Measurements from ENCODE around the gene FGF4.

Gene FGF4

GRCh38 chr11:69804769-69805508, 29.8 kb upstream of the FGF4 start:
- DNase-seq: no peak

DNA sequence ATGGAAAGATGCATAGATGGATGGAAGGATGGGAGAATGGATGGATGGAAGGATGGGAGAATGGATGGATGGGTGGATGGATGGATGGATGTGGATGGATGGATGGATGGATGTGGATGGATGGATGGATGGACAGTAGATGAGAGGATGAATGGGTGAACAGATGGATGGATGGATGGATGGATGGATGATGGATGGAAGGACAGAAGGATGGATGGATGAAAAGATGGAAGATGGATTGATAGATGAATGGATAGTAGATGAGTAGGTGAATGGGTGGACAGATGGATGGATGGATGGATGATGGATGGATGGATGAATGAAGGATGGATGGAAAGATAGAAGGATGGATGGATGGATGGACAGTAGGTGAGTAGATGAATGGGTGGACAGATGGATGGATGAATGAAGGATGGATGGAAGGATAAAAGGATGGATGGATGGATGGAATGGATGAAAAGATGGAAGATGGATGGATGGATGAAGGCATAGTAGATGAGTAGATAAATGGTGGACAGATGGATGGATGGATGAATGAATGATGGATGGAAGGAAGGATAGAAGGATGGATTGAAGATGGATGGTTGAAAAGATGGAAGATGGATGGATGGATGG, 28.6 kb upstream of the FGF4 start:
- no peak for DNase-seq

DNA sequence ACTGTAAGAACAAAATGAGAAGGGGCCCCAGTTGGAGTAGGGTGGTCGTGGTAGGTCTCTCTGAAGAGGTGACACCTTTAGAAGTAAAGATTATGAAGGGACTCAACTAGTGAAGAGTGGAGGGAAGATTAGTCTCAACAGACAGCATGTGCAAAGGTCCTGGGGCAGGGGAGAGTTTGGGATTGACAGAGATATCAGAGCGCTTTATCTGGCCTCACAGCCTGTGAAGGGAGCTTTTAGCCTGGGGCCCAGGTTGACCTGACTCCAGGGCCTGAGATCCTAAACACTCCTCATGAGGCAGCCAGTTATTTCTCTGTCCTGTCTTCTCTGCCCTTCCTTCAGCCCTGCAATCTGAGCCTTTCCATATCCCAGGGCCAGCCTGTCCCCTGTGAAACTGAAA, 27.9 kb upstream of the FGF4 start:
- no peak for DNase-seq

- no peak for DNase-seq
Measured at GRCh38 chr11:69802590-69802989, 27.4 kb upstream of the FGF4 start.

- DNase-seq: peak in 1 of 2 experiments; percentile 24
Measured at GRCh38 chr11:69801513-69802335, 26.6 kb upstream of the FGF4 start.

DNA sequence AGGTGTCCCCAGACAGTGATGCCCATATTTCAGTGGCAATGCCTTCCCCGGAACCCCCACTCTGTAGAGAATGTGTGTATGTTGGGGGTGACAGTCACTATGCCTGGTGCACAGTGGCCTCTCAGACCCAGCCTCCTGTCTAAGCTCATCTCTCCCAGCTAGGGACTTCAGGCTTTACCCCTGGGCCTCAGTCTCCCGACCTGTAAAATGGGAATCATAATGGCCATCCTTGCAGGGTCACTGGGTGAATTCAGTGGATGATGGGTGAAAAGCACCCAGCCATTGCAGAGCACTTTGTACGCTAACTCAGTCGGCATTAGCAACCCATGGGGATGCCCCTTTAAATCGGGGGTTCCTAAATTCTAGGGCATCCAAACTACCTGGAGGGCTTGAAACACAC, 25.1 kb upstream of the FGF4 start:
- DNase-seq: no peak

GRCh38 chr11:69799582-69799981, 24.4 kb upstream of the FGF4 start:
- DNase-seq: no peak

DNA sequence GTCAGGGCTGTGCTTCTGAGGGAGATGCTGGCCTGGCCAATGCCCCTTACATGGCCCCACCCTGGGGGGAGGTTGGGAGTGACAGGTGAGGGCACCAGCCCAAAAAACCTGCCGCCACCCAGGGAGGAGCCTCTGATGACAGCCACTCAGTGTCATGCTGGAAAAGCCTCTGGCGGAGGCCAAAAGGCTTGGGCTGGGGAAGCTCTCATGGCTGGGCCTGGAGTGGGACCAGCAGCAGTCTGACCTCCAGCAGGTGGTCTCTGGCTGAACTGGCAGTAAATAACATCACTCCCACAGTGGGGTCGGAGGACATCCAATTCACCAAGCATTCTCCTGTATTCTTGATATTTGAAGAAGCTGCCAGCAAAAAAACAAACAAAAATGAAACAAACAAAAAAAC, 24.0 kb upstream of the FGF4 start:
- no peak for DNase-seq

DNA sequence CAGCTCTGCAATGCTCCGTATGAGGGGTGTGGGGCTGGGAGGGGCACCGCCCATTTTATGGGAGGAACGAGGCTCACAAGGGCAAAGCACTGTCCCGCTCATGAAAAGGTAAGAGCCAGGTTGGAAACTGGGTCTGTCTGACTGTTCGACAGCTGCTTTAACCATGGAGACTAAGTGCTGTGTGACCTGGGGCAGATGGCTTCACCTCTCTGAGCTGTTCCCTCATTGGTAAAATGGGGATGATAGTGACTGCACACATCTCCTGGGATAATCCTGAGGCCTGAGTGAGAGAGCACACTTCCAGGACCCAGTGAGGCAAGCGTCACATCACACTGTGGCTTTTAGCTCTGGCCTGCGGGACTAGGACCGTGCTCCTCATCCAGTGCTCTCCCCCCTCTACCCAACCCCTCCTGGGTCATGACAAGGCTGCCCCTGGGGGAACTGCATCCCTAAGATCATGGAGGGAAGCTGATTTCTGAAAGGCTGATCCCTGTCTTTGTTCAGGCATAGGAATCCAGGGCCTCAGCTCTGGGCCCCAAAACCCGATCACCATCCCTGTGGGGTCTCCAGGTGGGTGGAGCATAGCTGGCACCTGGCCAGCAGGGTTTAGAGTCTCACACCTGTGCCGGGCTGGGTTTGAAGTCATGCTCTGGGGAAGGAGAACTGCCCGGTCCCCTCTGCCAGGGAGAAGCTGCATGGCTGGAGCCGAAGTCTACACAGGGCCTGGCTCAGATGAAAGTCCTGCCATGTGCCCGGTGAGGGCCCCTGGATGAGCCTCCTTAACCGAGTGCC, 22.8 kb upstream of the FGF4 start:
- DNase-seq: no peak

DNA sequence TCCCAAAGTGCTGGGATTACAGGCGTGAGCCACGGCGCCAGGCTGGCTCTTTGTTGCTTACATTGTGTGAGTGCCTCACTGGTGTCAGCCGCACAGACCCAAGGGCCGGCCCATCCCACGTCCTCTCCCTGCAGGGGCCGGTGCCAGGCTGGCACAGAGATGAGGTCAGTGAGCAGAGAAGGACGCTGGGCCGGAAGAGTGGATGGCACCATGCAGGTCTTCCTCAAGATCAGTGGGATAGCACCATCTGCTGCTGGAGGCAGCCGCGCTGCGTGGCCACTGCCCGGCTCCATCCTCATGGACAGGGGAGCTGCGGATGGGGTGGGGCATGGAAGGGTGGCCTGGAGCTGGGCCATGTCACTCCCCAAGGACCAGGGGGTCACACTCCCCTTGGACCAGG, 22.0 kb upstream of the FGF4 start:
- DNase-seq: no peak

GRCh38 chr11:69796063-69796462, 20.9 kb upstream of the FGF4 start:
- DNase-seq: no peak

DNA sequence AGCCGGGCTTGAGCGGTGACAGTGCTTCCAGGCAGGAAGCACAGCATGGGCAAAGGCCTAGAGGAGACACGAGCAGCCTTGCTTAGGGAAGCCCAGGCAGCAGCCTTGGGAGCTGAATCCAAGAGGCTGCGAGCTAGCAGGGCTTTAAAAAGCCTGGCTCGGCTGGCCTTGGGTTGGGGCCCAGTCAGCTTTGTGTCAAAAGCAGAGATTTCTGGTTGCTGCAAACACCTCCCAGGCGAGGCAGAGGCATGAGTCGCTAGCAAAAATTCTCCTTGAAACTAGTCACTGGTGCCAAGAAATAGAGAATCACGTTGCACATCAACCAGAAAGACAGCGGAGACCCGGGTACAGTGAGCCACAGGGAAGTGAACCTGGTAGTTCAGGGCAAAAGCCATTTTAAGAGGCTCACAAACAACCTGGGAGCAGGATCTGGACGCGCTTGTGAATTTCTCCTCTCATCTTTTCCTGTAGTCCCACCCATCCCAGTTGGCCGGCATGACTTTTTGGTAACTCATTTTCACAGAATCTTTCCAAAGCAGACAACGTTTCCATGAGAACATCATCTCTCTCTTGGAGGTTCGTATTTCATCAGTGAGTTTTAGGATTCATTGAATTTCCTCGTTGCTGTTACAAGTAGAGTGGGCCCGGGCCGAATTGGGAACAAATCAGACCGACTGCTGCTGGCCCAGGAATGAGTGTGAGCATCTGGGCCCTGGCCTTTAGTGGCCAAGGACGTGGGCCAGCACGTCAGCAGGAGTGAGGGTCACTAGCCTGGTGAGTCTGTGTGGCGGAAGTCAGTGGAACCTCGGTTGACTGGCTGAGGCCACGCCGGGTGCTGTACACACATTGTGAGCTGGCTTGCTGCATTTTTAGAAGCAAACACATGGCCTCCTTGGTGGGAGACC, 16.4 kb upstream of the FGF4 start:
- DNase-seq: no peak

GRCh38 chr11:69788956-69789355, 13.8 kb upstream of the FGF4 start:
- no peak for DNase-seq

- DNase-seq: no peak
Measured at GRCh38 chr11:69787906-69788305, 12.8 kb upstream of the FGF4 start.

- DNase-seq: no peak
Measured at GRCh38 chr11:69787457-69787856, 12.3 kb upstream of the FGF4 start.

GRCh38 chr11:69781241-69781640, 6.1 kb upstream of the FGF4 start:
- DNase-seq: no peak

DNA sequence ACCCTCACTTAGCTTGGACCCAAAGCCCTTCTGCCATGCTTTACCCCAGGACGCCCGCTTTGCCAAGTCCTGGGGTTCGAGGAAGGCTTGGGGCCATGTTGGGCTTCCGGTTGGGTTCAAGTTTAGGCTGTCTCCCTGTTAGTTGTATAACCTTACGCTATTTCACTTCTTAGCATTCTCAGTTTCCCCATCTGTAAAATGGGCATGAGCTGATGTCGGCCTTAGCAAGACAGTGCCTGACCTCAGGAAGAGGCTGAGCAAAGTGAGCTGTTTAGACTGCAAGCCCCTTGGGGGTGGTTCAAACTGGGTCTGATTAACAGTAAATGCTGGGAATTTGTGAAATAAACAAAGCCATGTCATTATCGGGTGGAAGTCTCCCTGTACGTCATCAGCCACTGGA, 3.2 kb upstream of the FGF4 start:
- no peak for DNase-seq

DNA sequence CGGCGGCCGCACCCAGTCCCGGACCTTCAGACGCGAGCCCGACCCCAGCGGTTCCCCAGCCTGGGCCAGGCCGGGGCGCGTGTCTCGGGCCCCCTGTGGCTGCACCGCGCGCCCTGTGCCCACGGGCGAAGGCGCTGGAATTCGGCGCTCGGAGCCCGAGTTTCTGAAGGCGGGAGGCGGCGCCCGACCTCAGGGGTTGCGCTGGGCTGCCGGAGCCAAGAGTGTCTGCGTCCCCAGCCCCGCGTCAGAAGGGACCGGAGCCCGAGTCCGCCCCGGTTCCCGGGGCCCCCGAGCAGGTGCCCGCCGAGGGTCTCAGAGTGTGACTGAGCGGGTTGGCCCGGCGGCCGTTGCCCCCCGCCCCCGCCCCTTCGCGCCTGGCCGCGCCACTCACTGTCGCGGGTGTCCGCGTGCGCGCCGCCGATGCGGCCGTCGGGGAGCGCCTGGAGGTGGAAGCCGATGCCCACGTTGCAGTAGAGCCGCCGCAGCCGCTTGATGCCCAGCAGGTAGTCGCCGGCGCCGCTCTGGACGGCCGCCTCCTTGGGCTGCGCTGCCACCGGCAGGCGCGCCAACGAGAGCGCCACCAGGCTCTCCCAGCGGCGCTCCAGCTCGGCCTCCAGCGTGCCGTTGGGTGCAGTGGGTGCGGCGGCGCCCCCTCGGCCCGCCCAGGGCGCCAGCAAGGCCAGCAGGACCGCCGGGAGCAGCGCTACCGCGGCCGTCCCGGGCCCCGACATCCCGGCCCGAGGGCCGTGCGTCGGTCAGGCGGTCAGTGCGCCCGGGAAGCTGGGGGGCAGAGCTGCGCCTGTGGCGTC, 583 bp downstream of the FGF4 start:
- no peak for DNase-seq

DNA sequence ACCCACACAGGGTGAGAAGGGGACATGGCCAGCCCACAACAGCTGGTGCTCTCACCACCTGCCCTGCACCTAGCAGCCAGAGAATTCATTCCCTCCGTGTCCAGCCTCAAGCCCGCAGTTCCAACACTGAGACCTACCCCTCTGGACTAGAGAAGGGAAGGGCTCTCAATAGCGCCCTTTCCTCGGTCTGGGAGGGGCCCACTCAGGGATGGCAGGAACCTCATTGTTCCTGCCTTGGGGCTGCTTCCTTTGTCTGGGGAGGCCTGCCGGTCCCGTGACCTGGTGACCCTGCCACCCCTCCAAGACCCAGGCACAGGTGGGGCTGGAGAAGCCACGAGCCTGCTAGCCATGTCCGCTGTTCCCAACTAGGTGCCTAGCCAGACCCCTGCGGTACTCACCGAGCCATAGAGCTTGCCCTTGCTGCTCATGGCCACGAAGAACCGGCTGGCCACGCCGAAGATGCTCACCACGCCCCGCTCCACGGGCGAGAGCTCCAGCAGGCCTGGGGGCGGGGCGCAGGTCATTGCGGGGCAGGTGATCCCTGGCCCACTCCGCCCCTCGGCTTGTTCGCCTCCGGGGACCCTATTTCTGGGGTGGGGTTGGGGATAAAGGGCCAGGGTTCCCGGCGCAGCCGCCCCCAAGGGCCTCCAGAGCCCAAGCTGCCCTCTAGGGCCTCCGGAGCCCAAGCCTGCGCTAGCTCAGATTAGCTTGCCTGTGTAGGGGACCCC, 1.4 kb downstream of the FGF4 start:
- DNase-seq: no peak

DNA sequence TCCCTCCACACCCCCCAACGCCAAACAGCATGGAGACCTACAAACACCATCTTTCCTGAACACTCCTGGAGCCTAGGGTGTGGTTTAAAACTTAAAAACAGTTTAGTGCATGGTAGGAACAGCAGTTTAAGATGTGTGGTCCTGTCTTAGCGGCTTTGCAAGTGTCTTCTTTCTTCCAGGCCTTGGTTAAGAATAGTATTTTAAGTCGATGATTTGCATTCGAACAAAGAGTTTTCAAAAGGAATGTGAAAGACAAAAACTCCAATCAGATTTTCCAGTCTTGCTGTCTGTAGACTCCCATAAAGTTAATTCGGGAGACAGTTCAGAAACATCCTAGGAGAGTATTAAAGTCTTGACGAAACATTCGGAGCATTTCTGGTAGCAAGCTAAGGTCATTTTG, 3.7 kb downstream of the FGF4 start:
- no peak for DNase-seq

DNA sequence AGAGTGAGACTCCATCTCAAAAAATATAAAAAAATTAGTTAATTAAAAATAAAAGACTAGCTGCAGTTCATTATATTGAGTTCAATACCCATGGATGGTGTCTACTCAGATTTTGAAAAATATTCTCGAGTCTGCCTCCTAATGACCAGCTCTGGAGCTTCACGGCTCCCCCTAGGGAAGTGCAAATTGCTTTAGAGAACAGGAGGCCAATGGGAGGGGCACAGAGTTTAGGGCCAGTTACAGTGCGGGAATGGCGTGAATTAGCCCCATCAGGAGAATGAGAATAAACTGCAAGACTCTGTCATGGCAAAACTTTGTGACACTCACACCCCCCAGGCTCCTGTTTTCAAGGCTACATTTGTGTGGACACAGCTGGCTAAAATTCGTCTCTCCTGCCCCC, 4.6 kb downstream of the FGF4 start:
- DNase-seq: no peak
